ENCODE data around the gene TMPRSS4.

TMPRSS4 gene

GRCh38 chr11:118170231-118170630 lies 93.4 kb downstream of the TMPRSS4 start:
- Histone ChIP-seq H3K27me3 (ENCODE audit: control insufficient read depth, insufficient read depth, low read length) (no peaks in the 10 kb centered on the region), H3K4me1 (peaks cover 3% of the 10 kb centered on the region), H3K4me3 (ENCODE audit: low read depth, low read length) (no peak overlapping the region), H3K27ac (no peak overlapping the region), H2AFZ (no peak overlapping the region), H3K9me3 (ENCODE audit: control insufficient read depth, low read length) (no peaks in the 10 kb centered on the region), H3K79me2 (no peaks in the 10 kb centered on the region), H3K4me2 (ENCODE audit: low read length) (no peak overlapping the region), H3K36me3 (ENCODE audit: control insufficient read depth, insufficient read depth, low read length) (no peaks in the 10 kb centered on the region), H3K9ac (no peak overlapping the region)
- TF ChIP-seq CTCF (IDR thresholded peaks at IDR 0.05) = no peak

DNA sequence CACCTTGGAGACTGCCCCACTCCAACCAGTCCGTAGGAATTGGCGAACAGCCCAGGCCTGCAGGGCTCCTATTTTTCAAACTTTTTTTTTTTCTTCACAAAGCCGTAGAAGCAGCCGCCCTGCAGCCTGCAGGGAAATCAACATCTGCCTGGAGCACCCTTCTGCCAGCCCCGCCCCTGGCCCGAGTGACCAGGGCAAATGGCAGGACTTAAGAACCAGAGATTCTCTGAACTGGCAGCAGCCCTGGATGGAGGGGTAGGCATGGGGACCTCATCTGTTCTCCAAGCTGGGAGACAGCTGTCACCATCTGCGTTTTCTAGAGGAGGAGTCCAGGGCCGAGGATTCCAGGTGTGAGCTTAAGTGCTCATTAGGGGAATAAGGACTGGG lies 94.0 kb downstream of the TMPRSS4 start:
- Histone ChIP-seq H3K36me3 (ENCODE audit: control insufficient read depth, insufficient read depth, low read length) (no peaks in the 10 kb centered on the region), H3K4me1 (peaks cover 3% of the 10 kb centered on the region), H3K79me2 (no peaks in the 10 kb centered on the region), H3K27ac (no peak overlapping the region), H3K4me3 (ENCODE audit: low read depth, low read length) (no peak overlapping the region), H3K9me3 (ENCODE audit: control insufficient read depth, low read length) (no peaks in the 10 kb centered on the region), H3K9ac (no peak overlapping the region), H3K4me2 (ENCODE audit: low read length) (no peak overlapping the region), H2AFZ (no peak overlapping the region), H3K27me3 (ENCODE audit: control insufficient read depth, insufficient read depth, low read length) (no peaks in the 10 kb centered on the region)
- TF ChIP-seq CTCF (IDR thresholded peaks at IDR 0.05) = no peak

Data from parathyroid adenoma (tissue), 2 donors.